Stimulated activated CD4-positive, alpha-beta T cell treated with anti-CD3 and anti-CD28 coated beads, Interleukin-15, amount 100 ng/mL, for 24 hours (primary cell): Measurements from ENCODE around the gene RPRD1B.

Experiments used
- DNase-seq: peaks from one replicate; pipeline ENCODE4 v3.0.0-alpha.2; 2020

RPRD1B gene, protein sequence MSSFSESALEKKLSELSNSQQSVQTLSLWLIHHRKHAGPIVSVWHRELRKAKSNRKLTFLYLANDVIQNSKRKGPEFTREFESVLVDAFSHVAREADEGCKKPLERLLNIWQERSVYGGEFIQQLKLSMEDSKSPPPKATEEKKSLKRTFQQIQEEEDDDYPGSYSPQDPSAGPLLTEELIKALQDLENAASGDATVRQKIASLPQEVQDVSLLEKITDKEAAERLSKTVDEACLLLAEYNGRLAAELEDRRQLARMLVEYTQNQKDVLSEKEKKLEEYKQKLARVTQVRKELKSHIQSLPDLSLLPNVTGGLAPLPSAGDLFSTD

GRCh38 chr20:38033330-38034107 is at the start of gene RPRD1B, which contains the start of gene TTI1:
Gene RPRD1B, plus strand, starts transcription at chr20:38033746. Its CDS starts 202 bp downstream, at chr20:38033948.
Gene TTI1, minus strand, starts transcription at chr20:38033456. Its CDS starts 19,640 bp downstream, at chr20:38013816.
- peak; percentile 91 for DNase-seq

GRCh38 chr20:37984018-37984785 is 49.3 kb upstream of the RPRD1B start:
- no peak for DNase-seq

- DNase-seq: no peak
These were observed 47.3 kb upstream of the RPRD1B start for GRCh38 chr20:37986044-37986858.

GRCh38 chr20:37986873-37987601 is 46.5 kb upstream of the RPRD1B start:
- no peak for DNase-seq

DNA sequence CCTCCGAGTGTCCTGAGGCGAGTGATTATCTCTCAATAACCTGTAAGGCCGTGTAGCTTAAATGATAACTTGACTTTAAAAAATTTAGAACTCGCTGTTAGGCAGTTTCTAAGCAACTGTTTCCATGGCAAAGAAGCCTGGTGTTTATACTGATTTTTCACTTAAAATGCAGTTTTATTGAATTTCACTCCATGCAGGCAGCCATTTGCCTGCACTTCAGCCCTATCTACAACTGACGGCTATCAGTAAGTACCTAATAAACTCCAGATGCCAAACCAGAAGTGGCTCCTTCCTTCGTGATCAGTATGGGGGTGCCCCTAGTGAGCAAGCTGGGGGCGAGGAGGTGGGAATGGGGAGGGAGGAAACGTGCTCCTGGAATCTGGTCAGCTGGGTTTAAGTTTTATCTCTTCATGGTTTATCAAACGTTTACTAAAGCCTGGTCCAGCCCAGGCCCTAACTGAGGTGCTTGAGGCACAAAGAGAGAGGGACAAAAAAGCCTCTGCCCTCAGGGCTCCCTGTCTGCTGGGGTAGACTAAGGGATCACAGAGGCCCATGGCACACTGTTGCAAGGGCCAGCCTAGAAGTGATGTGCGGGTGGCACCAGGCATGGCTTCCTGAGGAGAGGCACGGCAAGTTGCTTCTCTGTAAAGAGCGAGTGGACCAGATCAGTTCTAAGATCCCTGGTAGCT is 45.8 kb upstream of the RPRD1B start:
- DNase-seq: no peak

GRCh38 chr20:37988306-37988954 is 45.1 kb upstream of the RPRD1B start:
- no peak for DNase-seq

DNA sequence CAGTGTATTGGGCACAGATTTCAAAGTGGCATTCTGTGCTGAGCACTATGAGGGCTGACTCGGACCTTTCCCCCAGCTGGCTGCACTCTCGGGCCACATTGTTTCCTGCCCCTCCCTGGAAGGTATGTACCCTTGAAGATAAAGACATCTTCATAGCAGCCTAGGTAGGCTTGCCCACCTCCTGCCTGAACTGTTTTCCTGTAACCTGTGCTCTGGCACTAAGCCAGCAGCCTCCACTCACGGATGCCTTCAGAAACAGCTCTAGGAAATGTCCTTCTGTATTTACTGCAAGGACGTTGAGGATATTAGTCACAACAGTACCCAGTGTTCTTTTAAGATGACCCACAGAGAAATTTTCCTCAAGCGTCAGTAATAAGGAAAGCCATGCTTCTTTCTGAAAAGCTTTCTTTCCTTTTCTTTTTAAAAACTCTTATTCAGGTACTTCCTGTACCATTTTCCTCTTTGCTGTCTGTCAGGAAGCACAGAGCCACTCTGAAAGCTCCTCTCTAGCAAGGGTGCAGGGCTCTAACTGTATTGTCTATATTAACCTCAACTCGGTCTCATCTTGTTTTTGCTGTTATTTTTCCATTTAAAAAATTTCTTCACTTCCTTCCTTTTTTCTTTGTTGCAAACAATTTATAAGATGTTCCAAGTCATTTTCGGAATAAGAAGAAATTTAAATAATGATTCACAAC is 43.8 kb upstream of the RPRD1B start:
- no peak for DNase-seq

- peak; percentile 56 for DNase-seq
These were observed 42.9 kb upstream of the RPRD1B start for GRCh38 chr20:37990571-37991151.

DNA sequence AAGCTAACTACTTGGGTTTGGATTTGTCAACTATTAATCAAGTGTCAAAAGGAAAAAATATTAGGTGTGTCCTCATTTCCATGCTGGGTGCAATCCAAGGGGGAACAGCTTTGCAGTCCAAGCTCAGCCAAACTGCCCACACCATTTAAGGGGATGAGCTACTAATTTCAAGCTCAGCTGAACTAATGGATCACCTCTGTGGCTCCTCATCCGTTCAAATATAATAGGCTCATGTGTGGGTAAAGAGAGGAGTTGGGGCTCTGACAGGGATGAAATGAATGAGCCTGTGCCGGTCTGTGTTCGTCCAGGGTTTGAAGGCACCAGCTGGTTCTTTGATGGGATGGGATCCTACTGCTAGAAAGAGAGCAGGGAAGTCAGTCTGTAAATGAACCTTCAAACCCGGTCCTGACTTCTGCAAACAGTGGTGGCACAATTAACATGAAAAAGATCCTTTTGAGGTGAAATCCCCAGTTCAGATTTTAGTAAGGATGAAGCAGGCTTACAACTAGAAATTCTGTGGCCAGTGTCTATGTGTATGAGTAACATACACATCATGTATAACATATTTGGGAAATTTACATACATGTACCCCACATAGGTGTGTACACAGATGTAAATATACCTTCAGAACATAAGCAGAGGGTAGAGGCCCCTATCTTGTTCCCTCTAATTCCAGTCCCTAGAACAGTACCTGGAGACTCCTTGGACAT is 42.2 kb upstream of the RPRD1B start:
- no peak for DNase-seq

DNA sequence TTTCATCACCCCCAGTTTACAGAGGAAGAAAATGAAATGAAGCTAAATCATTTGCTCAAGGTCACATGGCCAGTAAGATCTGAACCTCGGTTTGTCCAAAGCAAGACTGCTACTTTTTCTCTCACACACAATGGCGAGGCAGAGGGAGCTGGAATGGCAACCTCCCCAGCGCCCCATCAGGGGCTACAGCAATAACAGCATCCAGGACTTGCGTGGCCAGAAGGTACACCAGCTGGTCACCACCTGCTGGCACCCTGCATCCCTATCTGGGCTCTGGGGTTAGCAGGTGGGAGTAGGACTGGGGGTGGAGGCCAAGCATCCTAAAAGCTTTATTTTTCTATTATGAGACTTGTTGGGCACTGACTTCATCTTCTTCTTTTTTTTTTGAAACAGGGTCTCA is 41.6 kb upstream of the RPRD1B start:
- DNase-seq: no peak

- DNase-seq: peak; percentile 23
These were observed 40.6 kb upstream of the RPRD1B start for GRCh38 chr20:37992802-37993409.

DNA sequence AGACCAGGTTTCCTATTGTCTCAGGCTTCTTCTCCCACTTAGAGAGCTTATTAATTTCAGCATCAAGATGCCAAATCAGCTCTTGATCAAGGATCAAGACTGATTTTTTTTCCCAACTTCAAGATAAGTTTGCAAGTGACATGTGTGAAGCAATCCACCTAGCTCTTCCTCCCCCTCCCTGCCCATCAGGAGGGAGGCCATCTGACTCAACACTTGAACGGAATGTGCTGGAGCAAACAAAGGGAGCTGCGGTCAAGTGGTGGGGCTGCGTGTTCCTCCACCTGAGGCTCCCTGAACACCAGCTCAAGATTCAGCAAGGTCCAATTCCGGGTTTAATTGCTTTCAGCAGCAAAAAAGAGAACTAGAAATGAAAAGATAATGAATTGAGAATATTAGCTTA is 39.0 kb upstream of the RPRD1B start:
- no peak for DNase-seq

DNA sequence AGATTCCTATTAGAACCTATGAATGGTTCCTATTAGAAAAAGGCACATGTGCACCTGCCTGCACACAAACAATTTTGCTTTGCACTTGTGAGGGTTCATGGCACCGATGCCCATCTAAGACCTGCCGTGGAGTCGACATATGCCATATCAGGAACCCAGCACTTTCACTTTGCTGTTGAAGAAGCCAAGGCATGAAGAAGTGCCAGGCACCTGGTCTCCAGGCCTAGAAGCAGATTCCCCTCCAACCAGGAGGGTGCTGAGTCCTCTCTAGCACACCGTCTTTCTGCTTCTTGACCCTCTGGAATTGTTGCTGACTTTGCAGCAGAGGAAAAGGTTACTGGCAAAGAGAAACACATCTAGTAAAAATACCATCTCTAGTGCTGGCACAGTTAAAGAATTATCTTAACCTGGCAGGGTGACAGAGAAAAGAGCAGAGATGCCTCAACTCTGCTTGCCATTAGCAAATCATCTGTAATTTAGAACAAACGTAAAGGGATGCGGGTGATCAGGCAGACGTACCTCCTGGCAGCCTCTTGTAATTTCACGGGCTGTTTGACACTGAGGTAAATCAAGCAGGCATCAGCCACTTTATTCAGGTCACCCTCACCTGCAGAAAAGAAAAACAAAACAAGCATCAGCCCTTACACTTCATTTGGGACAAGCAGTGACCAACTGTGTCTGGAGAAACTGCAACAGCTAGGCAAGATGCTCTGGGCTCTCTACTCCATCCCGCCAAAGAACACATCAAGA is 37.5 kb upstream of the RPRD1B start:
- DNase-seq: no peak

DNA sequence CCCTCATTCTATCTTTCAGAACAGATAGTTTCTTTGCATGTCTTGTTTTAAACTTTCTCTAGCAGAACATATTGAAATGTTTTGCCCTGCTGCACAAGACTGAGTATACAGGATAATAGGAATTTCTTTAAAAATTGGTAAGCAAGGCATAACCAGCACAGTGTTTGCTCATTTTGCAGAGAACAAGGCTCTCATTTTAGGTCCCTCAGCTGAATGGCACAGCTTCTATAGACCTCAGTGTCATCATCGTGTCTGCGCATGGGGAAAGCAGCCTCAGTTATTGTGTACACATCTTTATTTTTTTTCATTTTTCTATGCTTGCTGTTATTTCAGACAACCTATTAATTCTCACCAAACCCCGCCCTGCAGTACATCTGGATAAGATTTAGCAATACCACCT is 36.0 kb upstream of the RPRD1B start:
- DNase-seq: no peak

GRCh38 chr20:37999526-38000263 is 33.9 kb upstream of the RPRD1B start:
- DNase-seq: no peak

DNA sequence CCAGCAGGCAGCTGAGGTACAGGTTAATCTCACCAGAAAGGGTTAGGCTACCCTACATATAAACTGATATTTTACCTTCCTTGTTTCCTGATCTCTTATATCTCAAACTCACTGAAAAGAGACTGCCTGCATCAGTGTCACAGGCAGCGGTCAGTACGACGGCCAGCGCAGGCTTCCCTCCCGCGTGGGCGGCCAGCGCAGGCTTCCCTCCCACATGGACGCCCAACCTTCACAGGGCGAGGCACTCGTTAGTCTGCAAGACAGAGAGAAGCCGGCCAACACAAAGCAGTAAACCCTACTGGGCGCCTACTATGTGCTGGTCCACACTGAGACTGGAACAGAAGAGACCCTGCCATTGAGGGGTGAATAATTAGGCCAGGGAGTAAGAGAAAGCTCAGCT is 33.3 kb upstream of the RPRD1B start:
- no peak for DNase-seq
